ENCODE results near the gene RAB39A. TPM values are rescaled to one million over a fixed set of nuclear protein-coding genes. Genes with fewer than 3 reads are reported as not detected.
A peak's percentile ranks its signal among the peaks of the same experiment; 100 is the strongest.

The RAB39A gene
- polyA plus RNA-seq, 1 experiment, result not detected

DNA sequence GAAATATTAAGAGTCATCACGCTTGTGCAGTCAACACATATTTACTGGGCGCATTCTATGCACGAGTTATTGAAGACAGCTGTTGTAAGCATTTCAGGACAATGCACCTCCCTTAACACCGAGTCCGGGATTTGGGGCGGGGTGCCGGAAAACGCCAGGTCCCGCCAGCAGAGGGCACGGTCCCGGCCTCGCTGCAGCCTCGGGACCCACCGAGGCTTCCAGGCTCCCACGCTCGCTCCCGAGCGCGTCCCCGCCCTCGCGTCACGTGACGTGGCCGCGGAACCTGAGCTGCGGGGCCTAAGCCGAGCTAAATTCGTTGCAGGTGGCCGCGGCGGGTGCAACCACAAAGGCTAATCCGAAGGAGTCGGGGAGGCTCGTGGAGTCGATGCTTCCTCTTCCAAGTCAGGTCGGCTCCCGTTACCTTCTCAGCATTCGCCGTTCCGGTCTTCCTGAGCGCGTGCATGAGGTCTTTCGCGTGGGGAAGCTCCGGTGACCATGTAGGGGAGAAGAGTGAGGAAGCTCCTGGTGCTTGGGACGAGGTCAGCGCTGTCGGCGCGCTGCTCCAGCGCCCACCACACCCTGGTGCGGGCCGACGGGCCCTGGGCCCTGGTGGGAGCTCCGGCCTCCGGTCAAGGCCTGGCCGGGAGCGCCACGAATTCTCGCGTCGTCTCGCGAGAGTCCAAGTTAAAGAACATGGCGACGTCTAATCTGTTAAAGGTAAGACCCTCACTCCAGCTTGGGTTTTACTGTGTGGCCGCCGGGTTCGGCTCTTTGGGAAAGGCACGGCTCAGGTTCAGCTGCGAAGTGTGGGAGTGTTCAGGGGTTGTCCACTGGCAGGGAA is 80.6 kb downstream of the RAB39A start, which contains the start of gene CUL5:
TSS of gene CUL5 (plus strand) at position 243 of the 841 bp plus-strand sequence. CDS start at position 694, 451 bp downstream.
- peak within 1 kb of the TSS; percentile 97 for H3K27ac ChIP-seq (ENCODE audit: low read depth, low read length)
- H3K27me3 ChIP-seq (ENCODE audit: control insufficient read depth, insufficient read depth, low read length), result no peaks in the 10 kb centered on the region
- ChIA-PET CTCF (interaction anchor here (0.5 to 2.2 kb wide), 37 partner anchors 9 to 645 kb away, joined by 3 to 18 read pairs (median 5); no protein-coding TSS in a partner anchor), POLR2A (interaction anchor here (0.8 to 1.5 kb wide), 5 partner anchors 10 to 214 kb away, joined by 3 to 10 read pairs (median 4); partner anchors contain the start of genes ATM and NPAT)
- TF ChIP-seq, protein P1, sequence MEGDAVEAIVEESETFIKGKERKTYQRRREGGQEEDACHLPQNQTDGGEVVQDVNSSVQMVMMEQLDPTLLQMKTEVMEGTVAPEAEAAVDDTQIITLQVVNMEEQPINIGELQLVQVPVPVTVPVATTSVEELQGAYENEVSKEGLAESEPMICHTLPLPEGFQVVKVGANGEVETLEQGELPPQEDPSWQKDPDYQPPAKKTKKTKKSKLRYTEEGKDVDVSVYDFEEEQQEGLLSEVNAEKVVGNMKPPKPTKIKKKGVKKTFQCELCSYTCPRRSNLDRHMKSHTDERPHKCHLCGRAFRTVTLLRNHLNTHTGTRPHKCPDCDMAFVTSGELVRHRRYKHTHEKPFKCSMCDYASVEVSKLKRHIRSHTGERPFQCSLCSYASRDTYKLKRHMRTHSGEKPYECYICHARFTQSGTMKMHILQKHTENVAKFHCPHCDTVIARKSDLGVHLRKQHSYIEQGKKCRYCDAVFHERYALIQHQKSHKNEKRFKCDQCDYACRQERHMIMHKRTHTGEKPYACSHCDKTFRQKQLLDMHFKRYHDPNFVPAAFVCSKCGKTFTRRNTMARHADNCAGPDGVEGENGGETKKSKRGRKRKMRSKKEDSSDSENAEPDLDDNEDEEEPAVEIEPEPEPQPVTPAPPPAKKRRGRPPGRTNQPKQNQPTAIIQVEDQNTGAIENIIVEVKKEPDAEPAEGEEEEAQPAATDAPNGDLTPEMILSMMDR (IDR thresholded peaks at IDR 0.05; ENCODE audit: low read depth, low read length), result peak; percentile 90
- H3K9me3 ChIP-seq (ENCODE audit: control insufficient read depth, insufficient read depth, low read length), result peaks cover 2% of the 10 kb centered on the region; the same call in 1 of the 2 replicates
- peak; percentile 83 for DNase-seq (ENCODE audit: low read depth, low spot score)
- H3K4me3 ChIP-seq (ENCODE audit: low read depth, low read length), result peak within 1 kb of the TSS; percentile 100

DNA sequence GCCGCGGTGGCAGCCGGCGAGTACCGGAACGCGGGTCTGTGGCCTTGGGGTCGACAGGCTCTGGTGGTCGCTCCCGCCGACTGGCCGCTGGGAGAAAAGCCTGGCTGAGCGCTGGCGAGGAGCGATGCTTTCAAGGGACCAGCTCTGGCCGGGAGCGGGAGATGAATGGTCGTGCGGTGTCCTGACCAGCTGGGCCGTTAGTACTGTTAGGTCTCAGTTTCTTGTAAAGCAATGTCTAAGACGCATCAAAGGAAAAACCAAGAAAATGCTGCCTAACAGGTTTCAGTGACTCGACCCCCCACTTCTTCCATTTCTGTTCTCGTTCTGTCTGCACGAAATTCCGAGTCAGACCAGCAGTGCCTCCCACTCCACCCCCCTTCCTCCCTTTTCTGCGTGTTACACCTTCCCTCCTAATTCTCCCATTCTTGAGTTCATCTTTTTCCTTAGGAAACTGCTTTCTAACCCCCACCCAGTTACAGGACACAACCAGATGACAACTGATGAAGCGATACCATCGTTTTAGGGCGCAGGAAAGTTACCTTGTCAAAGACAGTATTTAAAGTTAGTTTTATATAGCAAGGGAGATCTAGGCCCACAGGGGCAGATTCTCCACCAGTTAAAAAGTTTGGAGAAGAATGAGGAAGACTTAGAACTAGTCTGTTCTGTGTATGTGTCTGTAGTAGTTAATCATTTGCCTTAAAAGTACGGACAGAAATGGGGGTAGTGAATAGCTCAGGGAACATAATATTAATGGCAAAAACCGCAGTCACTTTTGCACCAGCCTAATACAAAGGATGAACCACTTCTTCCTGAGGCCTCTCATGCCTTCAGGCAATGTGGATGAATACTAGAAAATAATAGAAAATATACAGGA is 81.5 kb downstream of the RAB39A start:
- DNase-seq (ENCODE audit: low read depth, low spot score), result no peak
- Histone ChIP-seq H3K27ac (ENCODE audit: low read depth, low read length) (peak overlapping the region; percentile 97), H3K27me3 (ENCODE audit: control insufficient read depth, insufficient read depth, low read length) (no peaks in the 10 kb centered on the region), H3K4me3 (ENCODE audit: low read depth, low read length) (peak overlapping the region; percentile 100), H3K9me3 (ENCODE audit: control insufficient read depth, insufficient read depth, low read length) (peaks cover 2% of the 10 kb centered on the region; the same call in 1 of the 2 replicates)
- ChIA-PET CTCF (interaction anchor here (0.6 to 2.2 kb wide), 20 partner anchors 8 to 644 kb away, joined by 3 to 18 read pairs (median 6); no protein-coding TSS in a partner anchor), POLR2A (interaction anchor here (0.9 to 1.5 kb wide), 4 partner anchors 28 to 213 kb away, joined by 3 to 10 read pairs (median 4); partner anchors contain the start of genes ATM and NPAT)
- TF ChIP-seq, protein P1 (IDR thresholded peaks at IDR 0.05; ENCODE audit: low read depth, low read length), result no peak

DNA sequence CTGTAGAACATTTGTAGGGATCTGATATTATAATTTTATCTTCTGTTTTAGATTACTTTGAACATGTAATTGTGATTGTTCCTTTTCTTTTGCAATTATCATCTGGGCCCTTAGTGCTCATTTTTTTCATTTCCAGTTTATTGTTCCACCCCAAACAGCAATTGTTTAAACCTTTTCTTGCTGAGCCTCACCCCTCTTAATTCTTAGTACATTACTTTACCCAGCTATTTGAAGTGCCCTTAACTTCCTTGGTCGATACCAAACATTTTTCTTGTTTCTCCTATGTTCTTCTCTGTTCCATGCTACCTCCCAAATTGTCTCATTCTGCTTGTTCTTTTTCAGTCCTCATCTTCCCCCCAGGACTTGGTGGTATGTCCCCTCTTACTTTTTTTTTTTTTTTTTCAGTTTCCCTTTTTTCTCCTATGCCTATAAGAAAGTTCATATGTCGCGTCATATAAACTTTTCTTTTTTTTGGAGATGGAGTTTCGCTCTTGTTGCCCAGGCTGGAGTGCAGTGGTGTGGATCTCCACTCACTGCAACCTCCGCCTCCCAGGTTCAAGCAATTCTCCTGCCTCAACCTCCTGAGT is 84.0 kb downstream of the RAB39A start:
- TF ChIP-seq, protein P1 (IDR thresholded peaks at IDR 0.05; ENCODE audit: low read depth, low read length), result no peak
- Histone ChIP-seq H3K27ac (ENCODE audit: low read depth, low read length) (no peak overlapping the region), H3K9me3 (ENCODE audit: control insufficient read depth, insufficient read depth, low read length) (peaks cover 2% of the 10 kb centered on the region; the same call in 1 of the 2 replicates), H3K4me3 (ENCODE audit: low read depth, low read length) (no peak overlapping the region), H3K27me3 (ENCODE audit: control insufficient read depth, insufficient read depth, low read length) (no peaks in the 10 kb centered on the region)
- CTCF ChIA-PET, result interaction anchor here (0.7 to 2.0 kb wide), 2 partner anchors 25 to 87 kb away, joined by 7 to 8 read pairs; no protein-coding TSS in a partner anchor
- POLR2A ChIA-PET, result interaction anchor here (0.8 kb wide), 1 partner anchor 764 kb away, joined by 5 read pairs; no protein-coding TSS in a partner anchor
- DNase-seq (ENCODE audit: low read depth, low spot score), result no peak

Other genes with a start within 250 kb of the RAB39A start
- gene SLN, start 216.4 kb upstream of the RAB39A start, polyA plus RNA-seq (2011; rRNA removed), result not detected in 2 replicates
- 8.6 and 9.9 TPM in 2 replicates for gene SLC35F2, start 69.7 kb upstream of the RAB39A start, polyA plus RNA-seq (2011; rRNA removed)
- 17.1 and 26.0 TPM in 2 replicates for gene CUL5, start 80.5 kb downstream of the RAB39A start, polyA plus RNA-seq (2011; rRNA removed)
- 92.4 and 120 TPM in 2 replicates for gene ACAT1, start 193.1 kb downstream of the RAB39A start, polyA plus RNA-seq (2011; rRNA removed)